Skin of body (tissue), 2 donors: ENCODE results near the gene FOXD2. TPM values are rescaled to one million over a fixed set of nuclear protein-coding genes. Genes with fewer than 3 reads are reported as not detected.
"Not testable (repeated sequence)": the region's sequence is repeated elsewhere in the genome, so short reads cannot be mapped to it uniquely, and the experiment has no call there.

Experiments used
- DNase-seq: peaks from one replicate; lab custom pipeline; 2025; lab: John Stamatoyannopoulos, UW
- total RNA-seq: library from RNA; depleted of rRNA; stranded (reverse); fragments of >200 nt; gene quantifications from one replicate; pipeline ENCODE4 v1.2.3, GENCODE V29; 2014

The FOXD2 gene
- total RNA-seq, 1 donor from 2014 or later: 0.30 TPM

GRCh38 chr1:47439017-47439818, 1.4 kb downstream of the FOXD2 start:
- no peak for DNase-seq

DNA sequence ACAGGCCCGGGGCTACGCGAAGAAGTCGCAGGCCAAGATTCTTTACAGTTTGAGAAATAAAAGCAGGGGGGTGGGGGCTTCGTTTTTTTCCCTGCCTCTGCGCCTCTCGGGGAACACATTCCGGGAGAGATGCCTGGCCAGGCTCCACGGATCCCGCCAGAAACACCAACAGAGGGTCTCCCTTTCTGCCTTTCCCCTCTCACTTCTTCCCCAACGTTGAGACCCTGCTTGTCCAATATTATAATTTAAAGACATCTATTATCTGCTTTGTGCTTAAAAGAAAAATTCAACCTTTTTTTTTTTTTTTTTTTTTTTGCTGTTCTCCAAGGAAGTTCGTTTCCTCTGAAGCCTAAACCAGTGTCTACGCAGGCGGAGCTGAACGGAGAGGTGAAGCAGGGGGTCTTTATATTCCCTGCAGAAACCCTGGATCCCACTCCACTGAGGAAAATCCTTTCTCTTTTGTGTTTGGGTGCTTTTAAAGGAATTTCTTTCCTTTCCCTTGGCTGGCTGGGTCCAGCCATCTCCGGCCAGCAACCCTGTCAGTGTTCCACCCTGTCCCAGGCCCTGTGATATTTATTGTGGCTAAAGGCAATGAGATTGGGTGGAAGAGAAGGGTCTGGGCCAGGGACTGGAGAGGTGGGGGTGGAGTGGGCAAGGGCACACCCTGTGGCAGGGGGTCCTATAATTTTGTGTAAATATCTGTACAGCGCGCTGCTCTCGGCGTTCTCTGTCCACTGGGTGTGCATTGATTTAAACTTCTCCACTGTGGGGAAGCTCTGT, 2.2 kb downstream of the FOXD2 start:
- DNase-seq: no peak

DNA sequence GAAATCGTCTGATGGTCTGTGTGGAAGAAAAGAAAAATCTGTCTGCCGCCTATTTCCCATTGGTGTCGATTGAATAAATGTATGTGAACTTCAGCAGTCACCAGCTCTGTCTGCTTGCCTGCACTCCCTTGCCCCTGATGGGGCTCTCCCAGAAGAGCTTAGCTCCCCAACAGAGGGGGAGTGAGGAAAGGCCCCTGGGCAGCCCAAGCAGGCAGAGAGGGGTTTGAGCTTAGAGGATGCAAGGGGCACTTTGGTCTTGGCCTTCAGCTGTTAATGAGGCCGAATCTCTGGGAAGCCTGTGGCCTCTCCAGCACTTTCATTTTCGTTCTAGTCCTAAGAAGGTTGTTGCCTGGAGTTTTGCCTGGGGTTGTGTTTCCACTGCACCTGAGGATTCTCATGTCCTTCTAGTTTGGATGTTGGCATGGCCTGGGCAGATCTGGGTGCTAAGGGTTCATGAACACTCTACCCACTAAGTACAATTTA, 2.8 kb downstream of the FOXD2 start:
- no peak for DNase-seq

- no peak for DNase-seq
Observed at GRCh38 chr1:47441450-47442106, 3.7 kb downstream of the FOXD2 start.

DNA sequence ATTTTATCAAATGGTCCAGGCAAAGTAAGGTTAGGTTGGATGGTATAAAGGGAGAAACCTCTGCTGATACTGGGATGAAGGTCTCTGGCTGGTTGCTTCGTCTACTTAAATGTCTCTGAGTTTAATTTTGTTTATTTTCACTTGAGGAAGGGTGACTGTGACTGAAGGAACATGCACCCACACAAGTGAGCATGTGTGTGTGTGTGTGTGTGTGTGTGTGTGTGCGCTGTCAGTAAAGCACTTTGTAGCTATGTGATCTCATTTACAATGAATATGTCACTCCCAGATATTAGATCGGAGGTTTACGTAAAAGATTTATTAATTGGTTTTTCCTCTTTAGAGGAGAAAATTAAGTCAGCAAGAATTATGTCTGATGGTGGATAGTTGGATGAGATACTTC, 4.4 kb downstream of the FOXD2 start:
- DNase-seq: no peak

GRCh38 chr1:47442842-47443529, 5.1 kb downstream of the FOXD2 start:
- DNase-seq: no peak

DNA sequence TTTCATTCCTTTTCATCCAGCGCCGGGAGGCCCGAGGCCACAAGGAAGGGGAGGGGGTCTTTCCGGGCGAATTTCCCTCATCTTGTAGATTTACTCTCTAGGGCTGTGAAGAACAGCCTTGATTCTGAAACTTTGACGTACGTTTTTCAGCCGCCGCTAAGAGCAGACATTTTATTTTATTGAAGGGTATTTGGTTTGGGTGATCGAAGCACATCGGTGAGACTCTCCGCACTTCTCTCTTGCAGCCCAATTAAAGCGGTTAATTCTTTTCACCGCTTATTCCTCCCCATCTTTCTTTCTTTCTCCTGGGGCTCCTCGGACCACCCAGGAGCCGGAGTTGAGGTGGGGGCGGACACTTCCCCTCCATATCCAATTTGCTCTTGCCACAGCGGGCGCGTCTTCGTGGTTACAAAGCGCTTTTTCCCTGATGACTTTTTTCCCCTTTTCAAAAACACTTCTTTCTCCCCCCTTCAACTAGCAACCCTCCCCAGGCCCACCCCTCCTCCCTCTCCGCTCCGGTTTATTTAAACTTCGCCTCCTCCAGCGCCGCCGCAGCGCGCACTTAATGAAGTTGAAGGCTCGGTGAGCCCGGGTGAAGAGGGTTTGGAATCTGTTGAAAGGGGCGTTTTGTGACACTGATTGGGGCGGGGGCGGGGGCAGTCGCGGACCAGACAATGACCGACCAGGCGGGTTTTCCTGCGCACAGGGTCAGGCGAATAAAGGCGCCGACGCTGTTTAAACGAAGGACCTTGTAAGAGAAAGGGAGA, 5.9 kb downstream of the FOXD2 start:
- no peak for DNase-seq

DNA sequence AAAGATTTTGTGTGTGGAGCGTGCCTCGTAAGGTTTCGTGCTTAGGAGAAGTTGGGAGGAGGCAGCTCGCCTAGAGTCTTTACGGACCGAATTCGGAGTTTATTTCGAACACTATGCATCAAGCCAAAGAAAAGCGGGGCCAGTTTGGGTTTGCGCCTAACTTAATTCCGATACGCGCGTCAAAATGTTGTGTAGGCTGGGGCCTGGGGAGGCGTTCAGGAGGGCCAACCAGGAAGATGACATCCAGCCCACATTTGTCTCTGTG, 6.4 kb downstream of the FOXD2 start:
- DNase-seq: no peak

DNA sequence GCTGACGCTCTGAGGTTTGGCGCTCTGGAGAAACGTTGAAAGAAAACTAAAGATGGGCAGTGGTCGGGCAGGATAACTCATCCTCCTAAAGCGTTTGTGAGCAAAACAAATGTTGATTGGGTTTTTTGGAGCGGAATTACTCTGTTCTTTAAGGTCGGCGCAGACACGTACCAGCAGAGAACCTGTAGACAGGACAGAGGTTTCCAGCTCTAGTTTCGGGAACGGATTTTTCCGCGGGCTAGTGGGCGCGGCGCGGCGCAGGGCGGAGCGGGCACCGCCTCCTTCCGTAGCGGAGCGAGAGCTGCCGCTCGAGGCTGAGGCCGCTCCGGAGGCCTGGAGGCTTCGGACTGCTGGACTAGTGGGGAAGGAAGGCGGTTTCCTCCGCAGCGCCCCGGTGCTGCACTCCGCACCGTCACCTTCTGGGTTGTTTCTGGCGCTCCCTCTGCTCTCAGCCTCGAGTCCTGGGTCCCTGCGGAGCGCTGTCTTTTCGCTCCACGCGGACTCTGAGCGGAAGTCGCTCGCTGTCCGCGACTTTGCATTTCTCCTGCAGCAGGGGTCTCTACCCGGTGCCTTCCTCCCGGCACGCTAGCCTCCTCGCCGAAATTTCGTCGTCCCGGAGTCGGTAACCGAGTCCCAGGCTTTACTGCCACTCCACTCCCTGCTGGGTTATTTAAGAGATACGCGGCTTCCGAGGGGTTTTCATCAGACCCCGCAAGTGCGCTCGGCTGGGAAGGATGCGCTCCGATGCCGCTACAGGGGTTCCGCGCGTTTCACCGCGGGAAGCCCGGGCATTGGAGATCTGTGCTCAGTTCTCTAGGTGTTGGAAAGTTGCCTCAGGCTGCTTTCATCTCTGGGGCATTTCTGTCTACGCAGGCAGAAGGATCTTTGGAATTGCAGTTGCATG, 7.0 kb downstream of the FOXD2 start:
- DNase-seq: no peak

DNA sequence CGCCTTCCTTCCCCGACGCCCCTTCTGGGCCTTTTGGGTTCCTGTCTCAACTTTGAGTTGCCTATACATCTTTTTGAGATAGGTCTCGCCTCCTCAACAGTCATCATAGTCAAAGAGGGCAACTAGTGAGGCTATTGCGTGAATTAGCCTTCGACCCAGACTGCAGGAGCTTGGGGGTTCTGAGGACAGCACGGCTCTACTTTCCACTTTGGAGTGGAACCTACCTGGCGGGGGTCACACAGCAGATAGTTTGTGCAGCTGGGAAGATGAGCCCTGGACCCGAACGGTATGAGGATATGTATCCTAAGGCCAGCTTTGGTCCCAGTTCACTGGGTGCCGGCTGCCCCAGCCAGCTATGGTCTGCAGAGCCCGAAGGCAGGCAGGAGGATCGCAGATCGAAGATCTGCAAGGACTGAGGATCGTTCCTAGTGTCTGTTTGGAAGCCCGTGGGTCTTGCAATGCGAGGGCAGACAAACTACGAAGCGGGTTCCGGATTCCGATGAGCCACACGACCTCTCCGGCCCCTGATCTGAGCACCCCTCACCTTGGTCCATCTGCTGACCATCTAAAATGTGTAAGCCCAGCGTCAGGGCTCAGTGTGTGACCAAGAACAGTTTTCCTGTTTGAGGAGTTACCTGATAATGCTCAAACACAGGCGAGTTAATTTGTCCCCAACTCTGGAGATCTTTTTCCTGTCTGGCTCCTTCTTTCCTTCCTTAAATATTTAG, 8.1 kb downstream of the FOXD2 start:
- DNase-seq: no peak

DNA sequence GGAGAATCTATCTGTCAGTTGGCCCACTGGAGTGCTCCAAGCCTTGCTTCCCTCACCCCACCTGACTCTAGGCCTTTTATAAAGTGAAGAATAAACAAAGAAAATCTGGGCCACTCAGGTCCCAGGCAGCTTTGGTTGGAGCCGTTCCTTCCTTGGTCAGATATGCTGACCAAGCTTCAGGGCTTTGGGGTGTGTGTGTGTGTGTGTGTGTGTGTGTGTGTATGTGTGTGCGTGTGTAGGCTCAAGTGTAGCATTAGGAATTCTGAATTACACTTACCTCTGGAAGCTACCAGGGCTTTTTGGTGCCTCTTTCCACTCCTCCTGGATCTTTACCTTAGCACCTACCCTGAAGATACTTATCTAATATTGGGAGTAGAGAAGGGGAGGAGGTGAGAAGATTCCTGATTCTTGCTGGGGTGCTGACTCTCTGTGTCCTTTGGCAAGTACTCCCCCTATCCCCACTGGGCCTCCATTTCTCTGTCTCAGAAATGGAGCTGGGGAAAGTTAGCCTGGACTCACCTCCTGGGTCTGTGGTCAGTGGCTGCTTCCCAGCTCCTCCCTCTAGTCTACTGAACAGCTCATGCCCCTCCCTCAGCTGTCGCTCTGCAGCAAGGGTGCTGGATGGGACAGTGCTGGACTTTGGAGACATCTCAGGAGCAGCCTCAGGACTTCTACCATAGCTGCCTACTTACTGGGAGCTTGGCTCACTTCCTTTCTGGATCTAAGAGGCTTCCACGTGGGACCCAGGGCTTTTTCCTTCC, 10.8 kb downstream of the FOXD2 start:
- no peak for DNase-seq

DNA sequence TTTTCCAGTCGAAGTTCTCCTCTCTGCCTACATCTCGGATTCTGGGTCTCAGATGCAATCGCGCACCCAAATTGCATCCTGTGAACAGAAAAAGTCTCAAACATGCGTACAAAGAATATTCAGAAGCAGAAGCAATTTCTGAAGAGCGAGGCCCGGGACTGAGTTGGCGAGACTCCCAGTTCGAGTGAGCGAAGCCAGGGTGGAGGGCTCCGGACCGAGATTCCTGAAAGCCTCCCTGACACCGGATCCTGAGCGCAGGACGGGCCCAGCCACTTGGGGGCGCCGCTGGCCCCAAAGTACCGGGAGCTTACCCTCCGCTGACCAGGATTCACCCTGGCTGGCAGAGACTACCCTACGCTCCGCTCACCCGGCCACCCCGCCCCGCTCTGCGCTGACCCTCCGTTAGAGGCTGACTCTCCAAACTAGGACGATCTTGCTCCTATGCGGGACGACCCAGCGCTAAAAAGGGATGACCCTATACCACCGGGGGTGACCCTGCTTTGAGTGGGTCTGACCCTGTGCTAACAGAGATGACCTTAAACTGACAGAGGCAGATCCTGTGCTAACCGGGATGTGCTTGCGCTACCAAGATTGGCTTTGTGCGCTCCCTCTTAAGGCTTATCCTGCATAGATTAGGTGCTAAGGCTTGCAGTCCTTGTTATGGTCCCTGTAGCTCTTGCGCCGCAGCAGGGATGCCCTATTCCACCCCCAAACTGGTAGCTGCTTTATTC, 12.1 kb downstream of the FOXD2 start:
- DNase-seq: no peak

DNA sequence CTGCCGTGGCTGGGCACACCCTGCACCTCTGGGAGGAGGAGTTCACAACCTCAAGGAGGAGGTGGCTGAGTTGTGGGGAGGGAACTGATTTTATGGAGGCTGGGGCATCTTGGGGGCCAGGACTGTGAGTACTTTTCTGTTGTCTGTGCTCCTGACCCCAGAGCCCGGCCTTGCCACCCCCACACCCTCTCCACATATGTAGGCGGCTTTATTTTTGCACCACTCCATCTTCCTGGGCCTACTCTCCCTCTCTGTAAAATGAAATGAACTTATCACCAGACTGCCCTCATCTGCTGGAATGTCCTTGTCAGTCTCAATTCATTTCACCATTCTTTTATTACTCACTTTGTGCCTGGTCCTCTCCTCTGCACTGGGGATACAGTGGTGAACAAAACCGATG, 12.8 kb downstream of the FOXD2 start:
- DNase-seq: no peak

- DNase-seq: no peak
Observed at GRCh38 chr1:47452426-47452825, 14.6 kb downstream of the FOXD2 start.

- DNase-seq: not testable (repeated sequence)
Observed at GRCh38 chr1:47453910-47454309, 16.1 kb downstream of the FOXD2 start.

DNA sequence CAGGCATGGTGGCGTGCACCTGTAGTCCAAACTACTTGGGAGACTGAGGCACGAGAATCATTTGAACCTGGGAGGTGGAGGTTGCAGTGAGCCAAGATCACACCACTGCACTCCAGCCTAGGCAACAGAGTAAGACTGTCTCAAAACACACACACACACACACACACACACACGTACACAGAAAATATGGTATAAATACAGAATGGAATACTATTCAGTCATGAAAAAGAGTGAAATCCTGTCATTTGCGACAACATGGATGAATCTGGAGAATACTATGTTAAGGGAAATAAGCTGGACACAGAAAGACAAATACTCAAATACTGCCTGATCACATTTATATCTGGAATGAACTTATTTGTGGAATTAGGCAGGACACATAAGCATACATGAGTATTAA, 18.4 kb downstream of the FOXD2 start:
- no peak for DNase-seq

GRCh38 chr1:47457547-47457946, 19.7 kb downstream of the FOXD2 start:
- DNase-seq: not testable (repeated sequence)

- no peak for DNase-seq
Observed at GRCh38 chr1:47459253-47459788, 21.5 kb downstream of the FOXD2 start.
